Nephron progenitor cell (in vitro differentiated cells): ENCODE results near the gene NCKAP5.

ENCODE experiments used
- DNase-seq: peaks from one replicate; pipeline ENCODE4 v3.0.0; 2021
- H3K27ac Mint-ChIP-seq: 2 replicates; pipeline ENCODE4 v1.8.0; 2021; ENCODE audit warnings: mild to moderate bottlenecking, moderate library complexity, mixed read lengths
- H3K27me3 Mint-ChIP-seq: 2 replicates; pipeline ENCODE4 v1.8.0; 2021; ENCODE audit warnings: mild to moderate bottlenecking, low read depth, mixed read lengths; ENCODE audit not compliant: poor library complexity
- H3K36me3 Mint-ChIP-seq: 2 replicates; pipeline ENCODE4 v1.8.0; 2021; ENCODE audit warnings: low read depth, mixed read lengths
- H3K4me1 Mint-ChIP-seq: 2 replicates; pipeline ENCODE4 v1.8.0; 2021; ENCODE audit warnings: mixed read lengths
- H3K4me3 Mint-ChIP-seq: 2 replicates; pipeline ENCODE4 v1.8.0; 2021; ENCODE audit warnings: mild to moderate bottlenecking, moderate library complexity, mixed read lengths
- H3K9me3 Mint-ChIP-seq: 2 replicates; pipeline ENCODE4 v1.8.0; 2021; ENCODE audit warnings: mild to moderate bottlenecking, moderate library complexity, mixed read lengths
- CTCF ChIP-seq: fragments of 200-600 bp; sonication (generic); IDR thresholded peaks from 2 replicates; pipeline ENCODE4 v1.5.0; 2021; ENCODE audit warnings: antibody characterized with exemption

Gene NCKAP5

GRCh38 chr2:133459590-133459989 lies 108.7 kb downstream of the NCKAP5 start:
- Mint-ChIP-seq H3K36me3 (no peaks in the 10 kb centered on the region), H3K27ac (no peak overlapping the region)
- TF ChIP-seq CTCF: no peak

GRCh38 chr2:133458280-133458679 lies 110.0 kb downstream of the NCKAP5 start:
- DNase-seq: no peak
- H3K9me3 Mint-ChIP-seq: no peaks in the 10 kb centered on the region
- no peaks in the 10 kb centered on the region for H3K27me3 Mint-ChIP-seq
- H3K4me3 Mint-ChIP-seq: no peak overlapping the region
- TF ChIP-seq CTCF: no peak
- H3K4me1 Mint-ChIP-seq: no peaks in the 10 kb centered on the region
- H3K36me3 Mint-ChIP-seq: no peaks in the 10 kb centered on the region
- H3K27ac Mint-ChIP-seq: no peak overlapping the region

More at GRCh38 chr2:133459590-133459989, 108.7 kb downstream of the NCKAP5 start:
- Mint-ChIP-seq H3K9me3 (peaks cover under 1% of the 10 kb centered on the region), H3K4me1 (no peaks in the 10 kb centered on the region), H3K27me3 (no peaks in the 10 kb centered on the region), H3K4me3 (no peak overlapping the region)
- no peak for DNase-seq

GRCh38 chr2:133457861-133458260 lies 110.4 kb downstream of the NCKAP5 start:
- no peak overlapping the region for H3K4me3 Mint-ChIP-seq
- H3K9me3 Mint-ChIP-seq: no peaks in the 10 kb centered on the region
- H3K36me3 Mint-ChIP-seq: no peaks in the 10 kb centered on the region
- no peaks in the 10 kb centered on the region for H3K4me1 Mint-ChIP-seq
- DNase-seq: no peak
- no peak overlapping the region for H3K27ac Mint-ChIP-seq
- no peaks in the 10 kb centered on the region for H3K27me3 Mint-ChIP-seq
- no peak for TF ChIP-seq CTCF

GRCh38 chr2:133456971-133457370 lies 111.3 kb downstream of the NCKAP5 start:
- H3K36me3 Mint-ChIP-seq: no peaks in the 10 kb centered on the region
- TF ChIP-seq CTCF: no peak
- H3K9me3 Mint-ChIP-seq: no peaks in the 10 kb centered on the region
- no peaks in the 10 kb centered on the region for H3K4me1 Mint-ChIP-seq
- H3K27me3 Mint-ChIP-seq: no peaks in the 10 kb centered on the region
- no peak overlapping the region for H3K4me3 Mint-ChIP-seq
- no peak overlapping the region for H3K27ac Mint-ChIP-seq
- no peak for DNase-seq

GRCh38 chr2:133456156-133456555 lies 112.1 kb downstream of the NCKAP5 start:
- Mint-ChIP-seq H3K4me3 (no peak overlapping the region), H3K36me3 (no peaks in the 10 kb centered on the region), H3K4me1 (no peaks in the 10 kb centered on the region), H3K27ac (no peak overlapping the region), H3K9me3 (no peaks in the 10 kb centered on the region), H3K27me3 (no peaks in the 10 kb centered on the region)
- TF ChIP-seq CTCF: no peak
- DNase-seq: no peak

GRCh38 chr2:133453032-133453431 lies 115.2 kb downstream of the NCKAP5 start:
- no peak for TF ChIP-seq CTCF
- Mint-ChIP-seq H3K9me3 (no peaks in the 10 kb centered on the region), H3K27ac (no peak overlapping the region), H3K4me3 (no peak overlapping the region), H3K4me1 (no peaks in the 10 kb centered on the region), H3K36me3 (no peaks in the 10 kb centered on the region), H3K27me3 (no peaks in the 10 kb centered on the region)
- DNase-seq: no peak
